NT2/D1 (cell line): Measurements from ENCODE around the gene KLHL15.
A peak's percentile ranks its signal among the peaks of the same experiment; 100 is the strongest.

Source experiments
- DNase-seq: peaks from one replicate; pipeline ENCODE4 v3.0.0-alpha.2; 2011; ENCODE audit warnings: low read depth, low spot score
- H3K27me3 ChIP-seq: 2 replicates; pipeline ENCODE4 v1.6.0; 2011; ENCODE audit warnings: mild to moderate bottlenecking; ENCODE audit not compliant: insufficient read length, insufficient read depth
- H3K36me3 ChIP-seq: 2 replicates; pipeline ENCODE4 v1.6.1; 2011; ENCODE audit warnings: mild to moderate bottlenecking, low read length, mixed read lengths; ENCODE audit not compliant: insufficient read depth, insufficient read length
- H3K4me1 ChIP-seq: 2 replicates; pipeline ENCODE4 v1.5.1; 2011; ENCODE audit not compliant: insufficient read depth, insufficient read length
- H3K4me3 ChIP-seq: 2 replicates; pipeline ENCODE4 v1.5.1; 2011; ENCODE audit warnings: low read depth; ENCODE audit not compliant: insufficient read length
- H3K9ac ChIP-seq: 2 replicates; pipeline ENCODE4 v1.6.0; 2011; ENCODE audit warnings: low read depth; ENCODE audit not compliant: insufficient read length
- H3K9me3 ChIP-seq: 2 replicates; pipeline ENCODE4 v1.5.1; 2011; ENCODE audit warnings: mild to moderate bottlenecking, low read length; ENCODE audit not compliant: insufficient read depth
- SUZ12 ChIP-seq: IDR thresholded peaks from 2 replicates; pipeline ENCODE4 v1.6.1; 2011; ENCODE audit not compliant: insufficient read length, insufficient read depth; ENCODE audit errors: extremely low read depth
- YY1 ChIP-seq: IDR thresholded peaks from 2 replicates; pipeline ENCODE4 v1.6.1; 2011; ENCODE audit not compliant: insufficient read length, insufficient read depth
- ZNF274 ChIP-seq: IDR thresholded peaks from 2 replicates; pipeline ENCODE4 v1.6.1; 2011; ENCODE audit warnings: mild to moderate bottlenecking, low read depth, low read length

The KLHL15 gene

DNA sequence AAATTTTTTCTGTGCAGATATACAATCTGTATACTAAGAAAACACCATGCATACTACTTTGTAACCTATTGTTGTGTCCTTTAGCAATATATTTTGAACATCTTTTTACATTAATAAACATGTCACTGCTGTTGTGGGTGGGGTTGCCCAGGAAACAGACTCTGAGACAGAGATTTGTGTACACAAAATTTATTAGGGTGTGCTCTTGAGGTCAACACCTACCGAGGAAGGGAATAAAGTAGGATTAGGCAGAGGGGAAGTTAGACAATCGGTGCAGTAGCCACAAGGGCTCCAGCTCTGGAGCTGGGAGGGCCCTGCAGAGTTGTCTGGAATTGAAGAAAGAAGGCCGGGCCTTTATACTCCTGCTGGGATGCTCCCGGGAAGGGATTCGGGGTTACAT is 62.8 kb downstream of the KLHL15 start:
- TF ChIP-seq YY1 (no peak), ZNF274 (no peak), SUZ12 (no peak)
- no peak for DNase-seq

DNA sequence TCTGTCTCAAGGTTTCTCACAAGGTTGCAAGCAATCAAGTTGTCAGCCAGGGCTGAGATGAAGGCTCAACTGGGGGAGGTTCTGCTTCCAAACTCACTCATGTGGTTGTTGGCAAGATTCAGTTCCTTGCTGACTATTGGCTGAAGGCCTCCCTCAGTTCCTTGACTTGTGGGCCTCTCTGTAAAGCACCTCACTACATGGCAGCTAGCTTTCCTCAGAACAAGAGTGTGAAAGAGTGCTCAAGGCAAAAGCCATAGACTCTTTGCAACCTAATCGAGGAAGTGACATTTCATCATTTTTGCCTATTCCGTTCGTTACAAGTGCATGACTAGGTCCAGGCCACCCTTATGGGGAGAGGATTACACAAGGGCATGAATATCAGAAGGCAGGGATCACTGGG is 67.2 kb downstream of the KLHL15 start:
- Histone ChIP-seq H3K4me3 (no peak overlapping the region), H3K9me3 (no peaks in the 10 kb centered on the region), H3K4me1 (peaks cover 2% of the 10 kb centered on the region), H3K9ac (no peak overlapping the region), H3K36me3 (no peaks in the 10 kb centered on the region), H3K27me3 (no peaks in the 10 kb centered on the region)
- DNase-seq: no peak
- TF ChIP-seq ZNF274: no peak
- TF ChIP-seq YY1: no peak
- no peak for TF ChIP-seq SUZ12

More for the DNA sequence above, 62.8 kb downstream of the KLHL15 start:
- Histone ChIP-seq H3K27me3 (no peaks in the 10 kb centered on the region), H3K4me3 (no peak overlapping the region), H3K9ac (no peak overlapping the region), H3K9me3 (no peaks in the 10 kb centered on the region), H3K4me1 (peaks cover 2% of the 10 kb centered on the region), H3K36me3 (no peaks in the 10 kb centered on the region)

DNA sequence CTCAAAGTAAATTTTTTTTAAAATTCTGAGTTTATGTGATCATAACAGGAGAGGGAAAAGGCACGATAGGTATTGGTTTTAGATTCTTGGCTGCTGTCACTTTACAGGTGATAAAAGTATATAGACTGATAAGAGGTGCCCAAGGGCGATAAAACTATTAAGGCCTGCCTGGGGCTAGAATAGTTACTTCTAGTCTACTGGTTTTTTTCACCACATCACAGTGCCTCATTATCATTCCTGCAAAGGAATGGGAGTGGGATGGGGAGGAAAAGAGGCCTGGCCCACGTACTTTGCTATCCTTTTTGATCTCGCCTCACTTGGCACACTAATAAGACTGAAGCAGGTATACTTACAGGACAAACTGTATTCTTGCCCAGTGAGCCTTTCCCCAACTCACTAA is 72.6 kb downstream of the KLHL15 start:
- Histone ChIP-seq H3K4me1 (no peaks in the 10 kb centered on the region), H3K4me3 (no peak overlapping the region), H3K9ac (no peak overlapping the region), H3K27me3 (no peaks in the 10 kb centered on the region), H3K36me3 (no peaks in the 10 kb centered on the region), H3K9me3 (no peaks in the 10 kb centered on the region)
- DNase-seq: no peak
- TF ChIP-seq SUZ12: no peak
- no peak for TF ChIP-seq YY1
- TF ChIP-seq ZNF274: no peak

DNA sequence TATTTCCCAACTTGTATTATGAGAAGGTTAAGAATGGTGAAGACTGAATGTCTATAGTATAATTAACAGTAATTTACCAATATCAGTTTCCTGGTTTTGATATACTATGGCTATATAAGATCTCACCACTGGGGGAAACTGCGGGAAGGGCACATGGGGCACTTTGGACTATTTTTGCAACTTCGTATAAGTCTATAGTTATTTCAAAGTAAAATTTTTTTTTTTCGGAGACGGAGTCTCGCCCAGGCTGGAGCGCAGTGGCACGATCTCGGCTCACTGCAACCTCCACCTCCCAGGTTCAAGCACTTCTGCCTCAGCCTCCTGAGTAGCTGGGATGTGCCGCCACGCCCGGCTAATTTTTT is 73.1 kb downstream of the KLHL15 start:
- no peaks in the 10 kb centered on the region for H3K4me1 ChIP-seq
- no peaks in the 10 kb centered on the region for H3K9me3 ChIP-seq
- H3K9ac ChIP-seq: no peak overlapping the region
- DNase-seq: no peak
- no peak for TF ChIP-seq YY1
- TF ChIP-seq ZNF274: no peak
- TF ChIP-seq SUZ12: no peak
- no peak overlapping the region for H3K4me3 ChIP-seq
- no peaks in the 10 kb centered on the region for H3K27me3 ChIP-seq
- no peaks in the 10 kb centered on the region for H3K36me3 ChIP-seq

DNA sequence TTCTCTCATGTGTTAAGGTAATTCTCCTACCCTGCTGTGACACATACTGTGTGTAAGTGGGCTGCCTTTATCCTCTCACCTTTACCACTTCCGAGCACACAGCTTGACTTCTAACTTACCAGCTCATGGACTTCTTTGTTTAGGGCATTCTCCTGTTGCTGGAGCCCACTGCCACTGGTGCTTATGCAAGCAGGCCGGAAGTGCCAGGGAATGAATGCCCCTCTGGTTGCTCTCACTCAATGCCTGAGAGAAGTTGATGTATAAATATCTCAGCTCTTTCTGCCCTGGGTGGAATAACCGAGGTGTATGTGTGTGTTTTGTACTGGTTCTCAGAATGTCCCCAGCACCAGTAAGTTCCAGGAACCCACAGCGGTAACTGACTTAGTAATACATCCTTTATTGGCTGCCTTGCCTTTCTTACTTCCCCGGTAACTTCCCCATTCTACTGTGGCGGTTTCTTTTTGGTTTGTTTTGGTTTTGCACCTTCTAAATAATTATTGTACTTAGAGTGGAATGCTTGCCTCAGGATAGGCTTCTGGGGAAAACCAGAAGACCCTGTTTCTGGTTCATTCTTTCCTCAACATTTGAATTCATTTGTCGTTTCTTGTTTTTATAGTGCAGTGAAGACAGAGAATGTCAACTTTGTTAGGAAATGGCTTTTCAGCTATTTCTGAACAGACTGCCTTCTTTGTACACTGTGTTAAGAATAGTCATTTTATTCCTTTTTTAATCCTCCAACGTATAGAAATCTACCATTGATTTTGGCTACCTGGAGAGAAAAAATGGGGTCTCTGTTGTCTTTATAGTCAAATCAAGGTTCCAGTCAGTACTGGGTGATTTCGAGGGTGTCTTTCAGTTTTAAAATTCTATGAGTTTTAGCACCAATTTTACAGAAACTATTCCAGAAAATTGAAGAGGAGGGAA is 73.7 kb downstream of the KLHL15 start:
- DNase-seq: peak; percentile 6
- TF ChIP-seq YY1 (no peak), ZNF274 (no peak), SUZ12 (no peak)
- no peaks in the 10 kb centered on the region for H3K9me3 ChIP-seq
- H3K27me3 ChIP-seq: no peaks in the 10 kb centered on the region
- H3K4me3 ChIP-seq: no peak overlapping the region
- no peaks in the 10 kb centered on the region for H3K4me1 ChIP-seq
- no peaks in the 10 kb centered on the region for H3K36me3 ChIP-seq
- no peak overlapping the region for H3K9ac ChIP-seq

DNA sequence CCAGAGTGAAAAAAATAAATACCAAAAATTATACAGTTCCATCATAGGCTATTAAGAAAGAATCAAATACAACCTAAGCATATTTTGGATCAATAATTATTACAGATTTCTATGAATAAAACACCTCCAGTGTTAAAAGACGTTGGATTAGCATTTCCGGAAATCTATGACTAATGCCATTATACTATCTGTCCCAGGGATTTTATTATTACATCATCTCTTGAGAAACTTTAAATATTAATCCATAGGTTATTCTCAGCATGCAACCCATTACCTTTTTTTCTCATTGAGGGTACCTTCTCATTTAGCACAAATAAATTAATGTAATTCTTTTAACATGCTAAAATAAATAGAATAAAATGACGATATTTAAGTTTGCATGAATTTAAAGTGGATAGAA is 74.6 kb downstream of the KLHL15 start:
- no peaks in the 10 kb centered on the region for H3K9me3 ChIP-seq
- H3K9ac ChIP-seq: no peak overlapping the region
- no peaks in the 10 kb centered on the region for H3K4me1 ChIP-seq
- TF ChIP-seq SUZ12 (no peak), ZNF274 (no peak), YY1 (no peak)
- H3K27me3 ChIP-seq: no peaks in the 10 kb centered on the region
- no peak overlapping the region for H3K4me3 ChIP-seq
- no peaks in the 10 kb centered on the region for H3K36me3 ChIP-seq
- DNase-seq: no peak

DNA sequence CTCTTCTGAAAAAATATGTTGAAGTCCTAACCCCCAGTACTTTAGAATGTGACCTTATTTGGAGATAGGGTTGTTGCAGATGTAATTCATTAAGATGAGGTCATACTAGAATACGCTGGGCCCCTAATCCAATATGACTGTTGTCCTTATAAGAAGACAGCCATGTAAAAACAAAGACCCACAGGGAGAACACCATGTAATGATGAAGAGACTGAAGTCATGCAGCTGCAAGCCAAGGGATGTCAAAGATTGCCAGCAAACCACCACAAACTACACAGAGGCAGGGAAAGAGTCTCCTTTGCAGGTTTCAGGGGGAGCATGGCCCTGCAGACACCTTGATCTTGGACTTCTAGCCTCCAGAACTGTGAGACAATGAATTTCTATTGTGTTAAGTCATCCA is 81.8 kb downstream of the KLHL15 start:
- H3K4me1 ChIP-seq: no peaks in the 10 kb centered on the region
- H3K4me3 ChIP-seq: no peak overlapping the region
- no peak overlapping the region for H3K9ac ChIP-seq
- H3K9me3 ChIP-seq: no peaks in the 10 kb centered on the region
- no peak for DNase-seq
- TF ChIP-seq SUZ12: no peak
- TF ChIP-seq YY1: no peak
- no peaks in the 10 kb centered on the region for H3K27me3 ChIP-seq
- H3K36me3 ChIP-seq: no peaks in the 10 kb centered on the region
